Testis (tissue), 3 donors: ENCODE results near the gene G0S2. TPM values are rescaled to one million over a fixed set of nuclear protein-coding genes. Genes with fewer than 3 reads are reported as not detected.

Experiments
- DNase-seq: peaks from one replicate; pipeline ENCODE4 v3.0.0-alpha.2; 2019
- H3K27ac ChIP-seq, 2 donors: fragments of 200-600 bp; sonication (generic); one replicate each; pipeline ENCODE4 v1.5.1; 2019
- H3K27me3 ChIP-seq: fragments of 200-600 bp; sonication (generic); one replicate; pipeline ENCODE4 v1.5.1; 2019
- H3K36me3 ChIP-seq: fragments of 200-600 bp; sonication (generic); one replicate; pipeline ENCODE4 v1.5.1; 2017; ENCODE audit warnings: low read depth; ENCODE audit errors: missing control alignments
- H3K4me1 ChIP-seq: fragments of 200-600 bp; sonication (generic); one replicate; pipeline ENCODE4 v1.5.1; 2019
- H3K4me3 ChIP-seq, 2 donors: fragments of 200-600 bp; sonication (generic); one replicate each; pipeline ENCODE4 v1.5.1; 2017 to 2019
- H3K9me3 ChIP-seq: fragments of 200-600 bp; sonication (generic); one replicate; pipeline ENCODE4 v1.5.1; 2017
- CTCF ChIP-seq, 3 experiments: fragments of 450-650 bp in 2 of 3; fragments of 200-600 bp in 1 of 3; sonication (generic) in 1 of 3; IDR thresholded peaks; one replicate each; pipeline ENCODE4 v1.5.1; 2016 to 2019; ENCODE audit warnings: antibody characterized with exemption in 3 of 3, mild to moderate bottlenecking in 2 of 3, moderate library complexity in 1 of 3
- POLR2A ChIP-seq: fragments of 450-650 bp; IDR thresholded peaks from one replicate; pipeline ENCODE4 v1.6.1; 2017; ENCODE audit warnings: antibody characterized with exemption, mild to moderate bottlenecking, moderate library complexity
- WGBS, 2 donors: methylation state at CpG; one replicate each; pipeline ENCODE4 v1.1.5; 2018; 5-methylcytosine and 5-hydroxymethylcytosine counted together
- intact Hi-C: fragments of 100-400 bp; cut with DNase I; formaldehyde crosslinking; loops from one replicate; pipeline ENCODE4 v1.15.1; 2023; ENCODE audit warnings: low total_unique reads
- polyA plus RNA-seq: library from polyadenylated mRNA; stranded (reverse); fragments of 350-450 nt; fragmentation: Illumina TruSeq; extraction: RNeasy Lipid Tissue Mini Kit (QIAGEN cat#74804); gene quantifications from one replicate; pipeline ENCODE4 v1.2.3, GENCODE V29; 2014; ENCODE audit warnings: low read depth, low replicate concordance; ENCODE audit not compliant: insufficient read depth
- total RNA-seq, 2 donors: library from RNA; depleted of rRNA; stranded (reverse); fragments of >200 nt; gene quantifications; one replicate each; pipeline ENCODE4 v1.2.3, GENCODE V29; 2016

G0S2 gene
- total and polyA plus RNA-seq, 3 donors from 2014 or later = 59.1 to 84.1 (median 73.5) TPM

- Histone ChIP-seq H3K27ac (no peak overlapping the region), H3K4me3 (no peak overlapping the region), H3K4me1 (peaks cover 32% of the 10 kb centered on the region), H3K36me3 (no peaks in the 10 kb centered on the region), H3K9me3 (no peaks in the 10 kb centered on the region), H3K27me3 (no peaks in the 10 kb centered on the region)
- no peak for DNase-seq
- no peak for TF ChIP-seq CTCF (IDR thresholded peaks at IDR 0.05)
- TF ChIP-seq POLR2A = no peak
- intact Hi-C loops = no loop called here
Observed at GRCh38 chr1:209648346-209648745, 26.9 kb upstream of the G0S2 start.

GRCh38 chr1:209648931-209649776, 26.1 kb upstream of the G0S2 start:
- Histone ChIP-seq H3K9me3 (no peaks in the 10 kb centered on the region), H3K4me1 (peaks cover 24% of the 10 kb centered on the region), H3K4me3 (no peak overlapping the region), H3K27me3 (no peaks in the 10 kb centered on the region), H3K36me3 (no peaks in the 10 kb centered on the region), H3K27ac (no peak overlapping the region)
- no peak for DNase-seq
- intact Hi-C loops = no loop called here
- TF ChIP-seq POLR2A (no peak), CTCF (IDR thresholded peaks at IDR 0.05) (no peak)
- 61 to 63% methylated on average over 6 of the region's 6 CpGs for WGBS, 2 donors

GRCh38 chr1:209650454-209650853, 24.8 kb upstream of the G0S2 start:
- TF ChIP-seq CTCF (IDR thresholded peaks at IDR 0.05) (no peak), POLR2A (no peak)
- Histone ChIP-seq H3K4me1 (peaks cover 22% of the 10 kb centered on the region), H3K9me3 (no peaks in the 10 kb centered on the region), H3K27me3 (no peaks in the 10 kb centered on the region), H3K4me3 (no peak overlapping the region), H3K27ac (no peak overlapping the region), H3K36me3 (no peaks in the 10 kb centered on the region)
- WGBS, 2 donors = 83 to 100% methylated on average over 1 of the region's 1 CpG
- no peak for DNase-seq
- intact Hi-C loops = no loop called here

- Histone ChIP-seq H3K4me3 (no peak overlapping the region), H3K27me3 (no peaks in the 10 kb centered on the region), H3K36me3 (no peaks in the 10 kb centered on the region), H3K9me3 (no peaks in the 10 kb centered on the region), H3K4me1 (peaks cover 22% of the 10 kb centered on the region), H3K27ac (no peak overlapping the region)
- 44 to 77% methylated on average over 5 of the region's 5 CpGs for WGBS, 2 donors
- DNase-seq = peak; percentile 38
- TF ChIP-seq POLR2A = no peak
- no peak for TF ChIP-seq CTCF (IDR thresholded peaks at IDR 0.05)
- intact Hi-C loops = no loop called here
Observed at GRCh38 chr1:209651138-209651587, 24.0 kb upstream of the G0S2 start.
